HG03520 (cell line): Measurements from ENCODE around the gene TREH.
"Not testable (repeated sequence)": the region's sequence is repeated elsewhere in the genome, so short reads cannot be mapped to it uniquely, and the experiment has no call there.

Experiments used
- ATAC-seq: cut with Tn5 transposase; IDR thresholded peaks from one replicate; pipeline ENCODE4 v1.9.1; 2021; ENCODE audit warnings: mild to moderate bottlenecking, moderate library complexity; ENCODE audit not compliant: unreplicated experiment

TREH gene, protein sequence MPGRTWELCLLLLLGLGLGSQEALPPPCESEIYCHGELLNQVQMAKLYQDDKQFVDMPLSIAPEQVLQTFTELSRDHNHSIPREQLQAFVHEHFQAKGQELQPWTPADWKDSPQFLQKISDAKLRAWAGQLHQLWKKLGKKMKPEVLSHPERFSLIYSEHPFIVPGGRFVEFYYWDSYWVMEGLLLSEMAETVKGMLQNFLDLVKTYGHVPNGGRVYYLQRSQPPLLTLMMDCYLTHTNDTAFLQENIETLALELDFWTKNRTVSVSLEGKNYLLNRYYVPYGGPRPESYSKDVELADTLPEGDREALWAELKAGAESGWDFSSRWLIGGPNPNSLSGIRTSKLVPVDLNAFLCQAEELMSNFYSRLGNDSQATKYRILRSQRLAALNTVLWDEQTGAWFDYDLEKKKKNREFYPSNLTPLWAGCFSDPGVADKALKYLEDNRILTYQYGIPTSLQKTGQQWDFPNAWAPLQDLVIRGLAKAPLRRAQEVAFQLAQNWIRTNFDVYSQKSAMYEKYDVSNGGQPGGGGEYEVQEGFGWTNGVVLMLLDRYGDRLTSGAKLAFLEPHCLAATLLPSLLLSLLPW

DNA sequence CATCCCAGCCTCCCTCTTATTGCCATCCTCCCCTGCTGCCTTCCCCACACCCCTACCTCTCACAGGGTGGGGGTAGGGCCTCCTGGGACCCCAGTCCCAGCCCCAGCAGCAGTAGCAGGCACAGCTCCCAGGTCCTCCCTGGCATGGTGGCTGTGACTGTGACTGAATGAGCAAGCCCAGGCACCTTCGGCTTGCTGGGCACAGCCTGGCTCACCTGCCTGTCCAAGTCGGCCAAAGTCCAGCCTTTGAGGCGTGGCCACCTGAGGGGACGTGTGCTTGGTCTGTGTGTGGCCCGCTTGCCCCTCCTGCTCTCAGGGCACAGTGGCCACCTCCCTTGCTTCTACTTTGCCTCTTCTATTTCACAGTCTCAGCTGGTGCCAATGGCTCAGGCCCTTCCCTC is at the start of gene TREH:
TREH (minus strand) TSS at position 168 of the 400 bp plus-strand sequence; CDS start at position 145, 23 bp downstream.
- ATAC-seq: no peak

DNA sequence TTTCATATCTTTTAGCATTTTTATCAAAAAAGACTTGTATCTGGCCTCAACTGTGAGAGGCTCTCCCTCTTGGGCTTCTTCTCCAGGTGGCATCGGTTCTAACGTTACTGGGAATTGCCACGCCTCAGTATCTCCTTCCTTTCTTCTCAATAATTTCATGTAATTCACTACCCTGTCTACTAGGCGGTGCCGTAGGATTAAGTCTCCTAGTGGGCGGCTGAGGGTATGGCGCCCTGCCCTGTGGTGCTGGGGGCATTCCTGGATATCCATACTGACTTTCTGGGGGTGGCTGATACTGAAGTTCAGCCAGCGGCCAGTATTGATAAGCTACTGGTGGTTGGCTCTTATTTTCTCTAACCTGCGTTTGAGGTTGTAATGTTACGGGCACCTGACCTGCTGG is 48.7 kb upstream of the TREH start:
- ATAC-seq: not testable (repeated sequence)

DNA sequence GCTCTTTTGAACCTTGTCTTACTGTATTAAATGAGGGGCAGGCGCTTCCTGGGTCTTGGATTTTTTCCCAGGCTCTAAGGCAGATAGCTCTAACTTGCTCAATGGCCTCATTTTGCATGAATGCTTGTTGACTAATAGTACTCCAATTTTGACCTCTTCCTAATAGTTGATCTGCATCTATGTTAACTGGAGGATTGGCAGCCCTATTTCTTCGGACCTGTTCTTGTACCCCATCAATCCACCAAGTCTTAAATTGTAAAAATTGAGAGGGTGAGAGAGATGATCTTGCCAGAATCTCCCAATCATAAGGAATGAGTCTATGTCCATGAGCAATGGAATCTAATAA is 48.2 kb upstream of the TREH start:
- not testable (repeated sequence) for ATAC-seq

DNA sequence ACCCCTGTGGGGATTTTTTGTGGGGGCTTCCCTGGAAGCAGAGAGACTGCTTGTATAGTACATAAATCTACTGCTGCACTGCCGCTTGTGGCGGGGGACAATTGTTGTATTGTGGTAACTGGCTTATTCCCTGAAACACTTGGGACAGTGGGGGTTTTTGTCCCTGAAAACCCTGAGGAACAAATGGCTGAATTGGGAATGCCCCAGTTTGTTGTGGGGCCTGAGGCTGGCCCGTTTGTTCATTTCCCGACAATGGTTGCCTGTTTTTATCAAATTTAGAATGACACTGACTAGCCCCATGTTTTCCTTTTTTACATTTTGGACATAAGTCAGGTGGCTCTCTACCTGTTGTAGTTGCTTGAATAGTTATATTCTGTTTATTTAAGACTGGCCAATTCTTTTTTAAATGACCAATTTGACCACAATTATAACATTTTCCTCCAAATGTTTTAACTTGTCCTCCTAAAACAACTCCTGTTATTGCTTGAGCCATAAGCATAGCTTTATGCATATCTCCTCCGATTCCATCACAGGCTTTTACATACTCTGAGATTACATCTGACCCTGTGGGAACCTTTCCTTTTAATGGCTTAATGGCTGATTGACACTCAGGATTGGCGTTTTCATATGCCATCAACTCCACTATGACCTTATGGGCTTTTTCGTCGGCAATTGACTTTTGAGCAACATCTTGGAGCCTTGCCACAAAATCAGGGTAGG is 47.7 kb upstream of the TREH start:
- ATAC-seq: not testable (repeated sequence)

DNA sequence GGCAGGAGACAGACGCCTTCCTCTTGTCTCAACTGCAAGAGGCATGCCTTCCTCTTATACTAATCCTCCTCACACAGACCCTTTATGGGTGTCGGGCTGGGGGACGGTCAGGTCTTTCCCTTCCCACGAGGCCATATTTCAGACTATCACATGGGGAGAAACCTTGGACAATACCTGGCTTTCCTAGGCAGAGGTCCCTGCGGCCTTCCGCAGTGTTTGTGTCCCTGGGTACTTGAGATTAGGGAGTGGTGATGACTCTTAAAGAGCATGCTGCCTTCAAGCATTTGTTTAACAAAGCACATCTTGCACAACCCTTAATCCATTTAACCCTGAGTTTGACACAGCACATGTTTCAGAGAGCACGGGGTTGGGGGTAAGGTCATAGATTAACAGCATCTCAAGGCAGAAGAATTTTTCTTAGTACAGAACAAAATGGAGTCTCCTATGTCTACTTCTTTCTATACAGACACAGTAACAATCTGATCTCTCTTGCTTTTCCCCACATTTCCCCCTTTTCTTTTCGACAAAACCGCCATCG is 42.1 kb upstream of the TREH start:
- ATAC-seq: not testable (repeated sequence)

DNA sequence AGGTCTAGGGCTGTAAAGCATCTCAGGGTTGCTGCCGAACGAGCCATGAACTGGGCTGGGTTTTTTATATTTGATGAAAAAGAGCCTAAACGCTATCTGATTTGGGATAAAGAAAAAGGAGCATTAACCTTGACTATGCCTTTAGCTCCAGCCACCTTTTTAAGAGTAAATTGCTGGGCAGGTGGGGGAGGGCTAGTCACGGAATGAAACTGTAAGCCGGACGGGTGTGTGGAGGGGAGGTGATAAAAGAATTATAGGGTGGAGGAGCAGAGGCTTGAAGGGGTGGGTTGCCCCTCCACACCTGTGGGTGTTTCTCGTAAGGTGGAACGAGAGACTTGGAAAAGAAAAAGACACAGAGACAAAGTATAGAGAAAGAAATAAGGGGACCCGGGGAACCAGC is 41.3 kb upstream of the TREH start:
- ATAC-seq: not testable (repeated sequence)

DNA sequence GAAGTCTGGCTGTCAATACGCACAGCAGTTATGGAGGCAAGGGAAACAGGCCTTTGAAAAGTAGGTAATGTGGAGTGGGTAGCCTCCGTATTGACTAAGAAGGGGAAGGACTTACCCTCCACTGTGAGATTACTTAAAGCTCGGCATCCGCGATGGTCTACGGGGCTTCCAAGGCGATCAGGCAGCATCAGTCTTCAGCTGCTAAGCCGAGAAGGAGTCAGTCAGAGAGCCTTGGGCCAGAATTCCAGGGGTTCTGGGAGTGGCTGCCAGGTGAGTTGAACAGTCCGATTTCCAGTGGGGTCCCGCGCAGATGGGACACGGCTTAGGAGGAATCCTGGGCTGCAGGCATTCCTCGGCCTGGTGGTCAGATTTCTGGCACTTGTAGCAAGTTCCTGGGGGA is 40.6 kb upstream of the TREH start:
- ATAC-seq: not testable (repeated sequence)

DNA sequence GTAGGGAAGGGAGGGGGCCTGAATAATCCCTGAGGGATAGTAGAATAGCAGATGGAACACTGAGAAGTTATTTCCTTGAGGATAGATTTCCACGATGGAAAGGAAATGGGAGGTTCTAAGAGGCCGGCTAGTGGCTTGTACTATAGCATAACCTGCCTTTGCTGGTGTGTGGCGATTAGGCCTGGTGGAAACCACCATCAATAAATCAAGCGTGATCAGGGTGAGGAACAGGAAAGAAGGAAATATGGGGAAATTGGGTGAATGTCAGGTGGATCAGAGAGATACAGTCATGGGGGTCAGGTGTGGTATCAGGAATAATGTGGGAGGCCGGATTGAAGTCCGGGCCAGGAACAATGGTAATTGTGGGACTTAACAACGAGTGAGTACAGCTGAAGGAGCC is 39.1 kb upstream of the TREH start:
- not testable (repeated sequence) for ATAC-seq

DNA sequence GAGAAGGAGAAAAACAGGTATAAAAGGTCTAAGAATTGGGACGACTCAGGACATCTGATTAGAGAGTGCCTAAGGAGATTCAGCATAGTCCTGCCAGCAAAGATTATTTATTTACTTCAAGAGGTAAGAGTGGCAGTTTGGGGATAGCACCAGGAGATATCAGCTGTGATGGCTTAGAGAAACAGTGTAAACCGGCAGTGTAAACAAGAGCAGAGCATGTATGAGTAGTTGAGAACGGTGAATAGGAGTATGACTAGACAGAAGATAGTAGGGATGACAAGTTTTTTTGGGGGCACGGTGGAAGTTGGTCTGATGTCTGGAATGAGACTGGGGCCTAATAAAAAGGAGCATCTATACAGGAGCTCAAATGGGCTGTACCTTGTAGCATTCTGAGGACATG is 38.3 kb upstream of the TREH start:
- ATAC-seq: not testable (repeated sequence)

DNA sequence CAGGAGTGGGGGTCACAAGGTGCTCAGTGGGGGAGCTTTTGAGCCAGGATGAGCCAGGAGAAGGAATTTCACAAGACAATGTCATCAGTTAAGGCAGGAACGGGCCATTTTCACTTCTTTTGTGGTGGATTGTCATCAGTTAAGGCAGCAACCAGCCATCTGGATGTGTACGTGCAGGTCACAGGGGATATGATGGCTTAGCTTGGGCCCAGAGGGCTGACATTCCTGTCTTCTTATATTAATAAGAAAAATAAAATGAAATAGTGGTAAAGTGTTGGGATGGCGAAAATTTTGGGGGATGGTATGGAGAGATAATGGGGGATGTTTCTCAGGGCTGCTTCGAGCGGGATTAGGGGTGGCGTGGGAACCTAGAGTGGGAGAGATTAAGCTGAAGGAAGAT is 37.8 kb upstream of the TREH start:
- not testable (repeated sequence) for ATAC-seq

DNA sequence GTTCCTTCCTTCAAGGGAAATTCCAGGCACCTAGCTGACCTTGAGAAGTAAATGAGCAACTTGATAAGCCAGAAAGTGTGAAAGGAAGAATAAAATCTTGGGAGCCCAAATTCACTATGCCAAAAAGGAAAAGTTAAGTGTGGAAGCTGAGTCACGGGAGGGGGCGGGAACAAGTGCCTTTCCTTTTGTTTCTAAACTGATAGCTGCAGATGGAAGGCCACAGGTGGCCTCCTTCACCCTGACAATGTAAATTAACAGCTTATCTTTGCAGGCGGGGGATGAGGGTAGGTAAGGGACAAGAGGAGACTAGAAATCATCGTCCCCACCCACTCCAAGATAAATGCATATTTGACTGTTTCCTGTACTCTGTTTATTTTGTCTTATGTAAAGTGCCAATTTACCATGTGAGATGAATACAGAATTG is 36.4 kb upstream of the TREH start:
- ATAC-seq: no peak

DNA sequence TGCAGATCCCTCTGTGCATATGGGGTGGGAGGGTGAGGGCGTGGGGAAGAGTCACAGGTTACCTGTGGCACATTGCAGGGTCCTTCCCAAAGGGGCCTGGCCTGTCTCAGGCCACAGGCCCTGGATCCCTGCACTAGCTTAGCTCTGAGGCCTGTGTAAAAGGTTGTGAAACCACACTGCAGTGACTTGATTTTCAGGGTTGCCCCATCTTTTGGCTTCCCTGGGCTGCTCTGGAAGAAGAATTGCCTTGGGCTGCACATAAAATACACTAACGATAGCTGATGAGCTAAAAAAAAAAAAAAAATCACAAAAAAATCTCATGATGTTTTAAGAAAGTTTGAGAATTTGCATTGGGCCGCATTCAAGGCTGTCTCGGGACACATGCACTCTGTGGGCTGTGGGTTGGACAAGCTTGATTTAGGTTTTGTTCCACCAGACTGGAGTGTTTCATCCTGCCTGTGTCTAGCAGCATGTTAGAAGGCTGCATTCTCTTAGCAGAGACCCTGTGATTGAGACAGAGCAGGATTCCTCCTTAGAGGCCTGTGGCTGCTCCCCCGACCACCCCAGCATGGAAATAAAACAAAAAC is 35.9 kb upstream of the TREH start:
- no peak for ATAC-seq

DNA sequence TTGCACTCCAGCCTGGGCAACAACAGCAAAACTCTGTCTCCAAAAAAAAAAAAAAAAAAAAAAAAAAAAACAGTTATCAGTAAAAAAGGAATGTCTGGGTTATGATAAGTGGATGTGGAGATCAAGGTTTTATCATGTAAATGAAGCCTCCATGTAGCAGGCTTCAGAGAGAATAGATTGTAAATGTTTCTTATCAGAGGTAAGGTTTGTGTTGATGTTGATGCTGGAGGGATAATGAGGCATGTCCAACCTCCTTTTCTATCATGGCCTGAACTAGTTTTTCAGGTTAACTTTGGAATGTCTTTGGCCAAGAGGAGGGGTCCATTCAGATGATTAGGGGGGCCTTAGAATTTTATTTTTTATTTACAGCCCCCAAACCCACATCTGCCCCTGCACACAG is 35.4 kb upstream of the TREH start:
- no peak for ATAC-seq

DNA sequence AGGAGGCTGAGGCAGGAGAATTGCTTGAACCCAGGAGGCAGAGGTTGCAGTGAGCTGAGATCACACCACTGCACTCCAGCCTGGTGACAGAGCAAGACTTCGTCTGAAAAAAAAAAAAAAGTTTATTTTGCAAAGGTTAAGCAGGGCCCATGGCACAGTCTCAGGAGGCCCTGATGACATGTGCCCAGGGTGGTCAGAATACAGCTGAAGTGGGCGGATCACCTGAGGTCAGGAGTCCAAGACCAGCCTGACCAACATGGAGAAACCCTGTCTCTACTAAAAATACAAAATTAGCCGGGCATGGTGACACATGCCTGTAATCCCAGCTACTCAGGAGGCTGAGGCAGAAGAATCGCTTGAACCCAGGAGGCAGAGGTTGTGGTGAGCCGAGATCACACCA is 35.0 kb upstream of the TREH start:
- ATAC-seq: not testable (repeated sequence)

DNA sequence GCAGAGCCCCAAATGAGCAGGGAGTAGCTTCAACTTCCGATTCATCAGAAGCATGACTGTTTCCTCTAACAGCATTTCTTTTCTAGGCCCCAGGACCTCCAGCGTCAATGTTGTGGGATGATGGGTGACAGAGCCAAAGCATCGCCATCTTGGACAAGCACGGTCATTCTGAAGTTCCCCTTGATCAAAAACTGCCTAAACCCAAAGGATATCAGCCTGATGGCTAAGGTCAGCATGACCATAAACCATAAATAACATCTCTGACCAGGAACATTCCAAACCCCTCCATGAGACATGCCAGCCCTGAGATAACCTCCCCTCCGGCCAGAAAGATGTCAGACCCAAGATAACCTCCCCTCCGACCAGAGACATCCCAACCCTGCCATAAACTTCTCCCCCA is 28.8 kb upstream of the TREH start:
- no peak for ATAC-seq

DNA sequence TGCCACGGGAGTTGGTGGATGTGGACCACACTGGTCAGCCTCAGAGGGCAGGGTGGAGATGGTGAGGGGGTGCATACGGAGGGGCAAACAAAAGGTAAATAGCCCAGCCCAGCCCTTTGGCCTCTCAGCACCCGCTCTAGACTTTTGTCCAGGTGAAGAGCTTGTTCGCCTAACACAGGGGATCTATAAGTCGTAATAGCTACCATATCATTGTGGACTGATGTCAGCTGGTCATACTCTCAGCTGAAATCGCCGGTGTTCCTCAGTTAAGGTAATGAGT is 27.0 kb upstream of the TREH start:
- ATAC-seq: no peak

DNA sequence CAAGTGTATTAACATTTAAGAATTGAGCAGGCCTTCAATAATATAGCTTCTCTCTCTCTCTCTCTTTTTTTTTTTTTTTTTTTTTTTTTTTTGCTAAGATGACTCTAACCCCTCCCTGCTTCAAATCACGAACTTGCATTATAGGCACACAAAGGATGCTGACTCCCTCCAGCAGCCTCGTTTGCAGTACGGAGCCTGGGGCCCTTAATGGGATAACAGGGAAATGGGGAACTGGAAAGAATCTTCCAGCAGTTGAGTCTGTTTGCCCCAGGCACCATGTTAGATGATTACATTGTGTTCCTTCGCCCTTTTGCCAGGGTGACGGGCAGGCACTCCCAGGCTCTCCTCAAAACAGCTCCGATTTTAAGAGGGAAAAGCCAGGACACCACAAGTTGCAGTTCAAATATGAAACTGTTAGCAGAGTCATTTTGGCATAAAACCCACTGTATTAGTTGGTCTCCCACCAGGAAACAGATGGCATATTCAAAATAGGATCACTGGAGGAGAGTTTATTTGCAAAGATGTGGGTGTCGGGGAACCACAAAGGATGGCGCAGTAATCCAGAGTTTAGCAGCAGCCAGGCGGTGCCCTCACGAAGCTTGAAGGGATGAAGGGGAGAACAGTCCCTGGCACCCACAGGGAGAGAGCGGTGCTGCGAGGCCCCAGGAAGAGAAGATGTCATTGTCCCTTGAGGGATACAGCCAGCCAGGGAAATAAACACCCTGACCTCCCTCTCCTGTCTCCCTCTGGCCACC is 26.5 kb upstream of the TREH start:
- no peak for ATAC-seq

DNA sequence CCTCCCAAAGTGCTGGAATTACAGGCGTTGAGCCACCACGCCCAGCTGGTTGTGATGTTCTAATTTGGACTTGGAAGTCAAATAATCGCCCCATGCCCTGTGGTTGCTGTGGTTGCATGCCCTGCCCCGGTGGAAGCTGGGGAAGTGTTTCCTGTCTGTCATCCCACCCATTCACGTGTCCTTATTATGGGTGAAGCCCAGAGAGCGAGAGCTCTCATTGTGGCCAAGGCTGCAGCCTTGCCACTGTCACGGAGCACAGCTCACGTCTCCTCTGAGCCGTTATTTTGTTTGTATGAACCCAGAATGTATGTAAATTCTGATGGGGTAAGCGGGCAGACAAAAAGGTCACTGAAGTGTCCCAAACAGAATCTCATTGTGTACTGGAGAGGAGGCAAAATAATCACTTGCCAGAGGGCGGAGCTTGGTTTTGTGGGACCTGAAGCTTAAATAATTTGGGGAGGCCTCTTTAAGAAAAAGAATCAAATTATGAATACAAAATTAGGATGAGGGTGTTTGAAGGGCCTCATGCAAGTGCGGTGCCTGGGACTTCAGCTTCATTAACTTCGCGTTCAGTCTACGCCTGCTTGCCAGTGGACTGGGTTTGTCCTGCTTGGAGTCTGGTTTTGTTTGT is 25.8 kb upstream of the TREH start:
- no peak for ATAC-seq

DNA sequence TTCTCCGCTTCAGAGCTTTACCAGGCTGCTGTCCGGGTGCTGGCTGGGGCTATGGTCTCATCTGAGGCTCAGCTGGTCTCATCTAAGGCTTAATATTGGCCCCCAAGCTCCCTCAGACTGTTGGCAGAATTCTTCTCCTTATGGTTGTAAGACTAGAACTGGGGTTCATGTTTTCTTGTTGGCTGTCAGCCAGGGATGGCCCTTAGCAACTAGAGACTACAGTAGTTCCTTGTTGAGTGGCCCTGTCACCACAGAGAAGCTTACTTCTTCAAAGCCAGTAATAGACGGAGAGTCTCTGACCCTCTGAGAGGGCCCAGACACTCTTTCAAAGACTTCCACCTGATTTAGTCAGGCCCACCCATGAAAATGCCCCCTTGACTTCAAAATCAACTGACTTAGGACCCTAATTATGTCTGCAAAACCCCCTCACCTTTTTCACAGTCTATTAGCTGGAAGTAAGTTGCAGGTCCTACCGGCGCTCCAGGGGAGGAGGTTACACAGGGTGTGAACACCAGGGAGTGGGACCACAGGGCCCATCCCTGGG is 24.2 kb upstream of the TREH start:
- no peak for ATAC-seq
